Left renal pelvis (tissue), 4 donors: ENCODE data around the gene OSM. TPM values are rescaled to one million over a fixed set of nuclear protein-coding genes. Genes with fewer than 3 reads are reported as not detected.

Source experiments
- DNase-seq, 4 donors: peaks; one replicate each; pipeline ENCODE4 v3.0.0-alpha.2; 2013; ENCODE audit warnings: low read depth in 4 of 4, low spot score in 3 of 4
- polyA plus RNA-seq, 4 donors: library from polyadenylated mRNA; unstranded; fragments of 120-200 nt; gene quantifications; one replicate each; pipeline ENCODE4 v1.2.1, GENCODE V29; 2013; ENCODE audit not compliant: insufficient read length in 4 of 4

Gene OSM
- polyA plus RNA-seq, 4 donors: 0.20 to 2.3 TPM; not detected in 2

- no peak for DNase-seq
Observed at GRCh38 chr22:30299322-30299721, 32.7 kb upstream of the OSM start.

- DNase-seq: no peak
Observed at GRCh38 chr22:30297991-30298701, 31.5 kb upstream of the OSM start.

- DNase-seq: no peak
Observed at GRCh38 chr22:30297276-30297990, 30.8 kb upstream of the OSM start.

- DNase-seq: no peak
Observed at GRCh38 chr22:30296833-30297232, 30.2 kb upstream of the OSM start.

- DNase-seq: no peak
Observed at GRCh38 chr22:30296324-30296723, 29.7 kb upstream of the OSM start.

- DNase-seq: no peak
Observed at GRCh38 chr22:30295576-30295975, 28.9 kb upstream of the OSM start.

GRCh38 chr22:30294830-30295229 lies 28.2 kb upstream of the OSM start:
- DNase-seq: no peak

- no peak for DNase-seq
Observed at GRCh38 chr22:30294066-30294465, 27.4 kb upstream of the OSM start.

- no peak for DNase-seq
Observed at GRCh38 chr22:30293026-30293425, 26.4 kb upstream of the OSM start.

- DNase-seq: no peak
Observed at GRCh38 chr22:30292069-30292970, 25.7 kb upstream of the OSM start.

- DNase-seq: no peak
Observed at GRCh38 chr22:30291058-30291892, 24.6 kb upstream of the OSM start.

- DNase-seq: no peak
Observed at GRCh38 chr22:30290342-30291057, 23.8 kb upstream of the OSM start.

GRCh38 chr22:30289980-30290313 lies 23.3 kb upstream of the OSM start:
- no peak for DNase-seq

GRCh38 chr22:30289141-30289979 lies 22.7 kb upstream of the OSM start, which contains the start of gene CASTOR1:
Gene CASTOR1, minus strand, starts transcription at chr22:30289505. Its CDS starts 8 bp downstream, at chr22:30289497.
- peak; percentile 93 to 95 (median 94) for DNase-seq

- no peak for DNase-seq
Observed at GRCh38 chr22:30288419-30289140, 21.9 kb upstream of the OSM start.

GRCh38 chr22:30287648-30288418 lies 21.2 kb upstream of the OSM start:
- DNase-seq: peak in 1 of 4 donors; percentile 63
